NOMO-1 treated with DMSO at 0.1 percent for 48 hours (cell line): ENCODE measurements around the gene KRTAP17-1.

Source experiments
- DNase-seq: peaks from one replicate; lab custom pipeline; 2025; ENCODE audit not compliant: unreplicated experiment; lab: John Stamatoyannopoulos, UW

Gene KRTAP17-1

GRCh38 chr17:41333098-41333497 is 17.6 kb upstream of the KRTAP17-1 start:
- no peak for DNase-seq

GRCh38 chr17:41332239-41332638 is 16.7 kb upstream of the KRTAP17-1 start:
- no peak for DNase-seq

- DNase-seq: no peak
Observed at GRCh38 chr17:41331606-41332005, 16.1 kb upstream of the KRTAP17-1 start.

- DNase-seq: no peak
Observed at GRCh38 chr17:41329279-41329948, 13.9 kb upstream of the KRTAP17-1 start.

- DNase-seq: no peak
Observed at GRCh38 chr17:41328207-41328606, 12.7 kb upstream of the KRTAP17-1 start.

GRCh38 chr17:41327411-41328120 is 12.1 kb upstream of the KRTAP17-1 start:
- no peak for DNase-seq

- no peak for DNase-seq
Observed at GRCh38 chr17:41326173-41327145, 10.9 kb upstream of the KRTAP17-1 start.

GRCh38 chr17:41325611-41326010 is 10.1 kb upstream of the KRTAP17-1 start:
- no peak for DNase-seq

- no peak for DNase-seq
Observed at GRCh38 chr17:41325126-41325525, 9.6 kb upstream of the KRTAP17-1 start.

- no peak for DNase-seq
Observed at GRCh38 chr17:41324180-41325075, 8.9 kb upstream of the KRTAP17-1 start.

GRCh38 chr17:41322903-41323895 is 7.7 kb upstream of the KRTAP17-1 start:
- DNase-seq: no peak

- peak; percentile 60 for DNase-seq
Observed at GRCh38 chr17:41322094-41322902, 6.8 kb upstream of the KRTAP17-1 start.

GRCh38 chr17:41318231-41318630 is 2.7 kb upstream of the KRTAP17-1 start:
- no peak for DNase-seq

GRCh38 chr17:41315814-41316445 is 420 bp upstream of the KRTAP17-1 start:
- no peak for DNase-seq

GRCh38 chr17:41311111-41311510 is 4.4 kb downstream of the KRTAP17-1 start:
- DNase-seq: no peak

- DNase-seq: no peak
Observed at GRCh38 chr17:41308918-41309359, 6.6 kb downstream of the KRTAP17-1 start, which contains the start of gene KRTAP16-1. Gene KRTAP16-1, minus strand, starts transcription at chr17:41309309. Its CDS starts 56 bp downstream, at chr17:41309253.

GRCh38 chr17:41308251-41308917 is 7.1 kb downstream of the KRTAP17-1 start:
- DNase-seq: peak; percentile 20
